ENCODE data around the gene AATK.
"Not testable (repeated sequence)": the region's sequence is repeated elsewhere in the genome, so short reads cannot be mapped to it uniquely, and the experiment has no call there.

Gene AATK

GRCh38 chr17:81159611-81160265 lies 6.3 kb downstream of the AATK start:
- no peak for DNase-seq

GRCh38 chr17:81158688-81159590 lies 7.1 kb downstream of the AATK start:
- no peak for DNase-seq

DNA sequence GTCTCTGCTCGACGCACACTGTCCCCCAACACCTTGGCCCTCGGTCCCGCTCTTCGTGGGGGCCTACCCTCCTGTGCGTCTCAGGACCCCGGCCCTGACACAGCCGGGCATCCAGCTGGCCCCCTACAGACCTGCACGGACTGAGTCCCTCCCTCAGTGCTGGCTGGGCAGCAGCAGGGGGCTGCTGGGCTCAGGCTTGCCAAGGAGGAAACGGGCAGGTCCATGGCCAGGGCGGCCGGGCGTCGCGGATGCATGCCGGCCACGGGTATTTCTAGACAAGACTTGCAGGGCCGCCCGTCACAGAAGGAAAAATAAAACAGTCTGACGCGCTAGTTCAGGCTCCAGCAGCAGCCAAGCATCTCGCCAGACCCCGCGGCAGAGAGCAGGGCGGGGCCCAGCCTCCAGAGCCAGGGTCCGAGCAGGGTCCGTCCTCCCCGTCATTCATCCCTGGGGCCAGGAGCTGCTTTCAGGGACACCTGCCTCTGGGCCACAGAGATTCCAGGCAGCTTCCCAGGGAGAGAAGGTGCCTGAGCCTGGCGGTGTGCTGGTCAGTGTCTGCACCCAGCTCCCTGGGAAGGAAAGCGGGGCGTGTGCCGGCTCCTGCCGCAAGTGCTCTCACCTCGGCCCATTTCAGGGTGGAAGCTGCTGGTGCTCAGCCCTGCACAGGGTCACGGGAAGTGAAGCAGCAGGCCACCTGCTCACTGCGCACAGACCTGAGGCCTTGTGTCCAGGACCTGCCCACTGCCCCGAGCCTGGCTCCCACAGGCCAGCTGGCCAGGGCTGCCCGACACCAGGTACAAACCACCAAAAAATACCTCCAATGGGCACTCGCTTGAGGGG lies 8.0 kb downstream of the AATK start:
- DNase-seq: no peak

DNA sequence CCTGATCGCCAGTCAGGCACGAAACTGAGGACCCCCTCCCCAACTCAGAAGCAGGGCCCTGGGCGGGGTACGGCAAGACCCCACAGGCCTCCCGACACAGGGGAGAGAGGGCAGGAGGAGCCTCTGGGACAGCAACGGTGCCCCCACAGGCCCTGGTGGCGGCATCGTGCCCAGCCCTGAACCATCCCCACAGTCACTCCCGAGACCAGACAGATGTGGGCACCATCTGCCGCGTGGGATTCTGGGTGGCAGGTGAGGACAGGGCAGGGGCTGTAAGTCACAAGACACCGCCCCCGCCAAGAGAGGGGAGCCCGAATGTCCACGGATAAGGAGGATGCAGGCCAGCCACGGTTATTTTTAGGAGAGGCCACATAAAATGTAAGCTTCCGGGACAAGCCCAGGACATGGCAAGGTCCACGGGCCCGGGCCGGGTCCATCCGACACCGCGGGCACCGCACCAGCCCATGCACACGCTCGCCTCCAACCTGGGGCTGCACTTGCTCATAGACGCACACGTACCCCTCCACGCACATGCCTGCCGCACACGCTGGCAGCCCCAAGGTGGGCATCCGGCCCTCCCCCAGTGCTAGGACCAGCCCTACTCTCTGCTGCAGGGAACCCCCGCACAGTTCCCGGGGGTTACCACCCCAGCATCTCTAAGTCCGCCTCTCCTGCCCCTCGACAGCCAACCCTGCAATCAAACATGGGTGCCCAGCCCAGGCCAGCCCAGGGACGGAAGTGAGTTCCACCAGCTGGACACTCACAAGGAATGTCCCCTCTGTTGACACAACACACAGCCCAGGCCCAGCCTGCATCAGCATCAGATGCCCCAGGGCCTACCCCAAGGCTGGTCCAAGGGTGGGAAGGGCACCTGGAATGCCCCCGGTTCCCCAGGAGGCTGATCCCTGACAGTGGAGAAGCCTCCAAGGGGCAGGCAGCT lies 8.9 kb downstream of the AATK start:
- DNase-seq: no peak

GRCh38 chr17:81154961-81155360 lies 11.1 kb downstream of the AATK start:
- DNase-seq: no peak

- not testable (repeated sequence) for DNase-seq
Measured at GRCh38 chr17:81154016-81154415, 12.0 kb downstream of the AATK start.

DNA sequence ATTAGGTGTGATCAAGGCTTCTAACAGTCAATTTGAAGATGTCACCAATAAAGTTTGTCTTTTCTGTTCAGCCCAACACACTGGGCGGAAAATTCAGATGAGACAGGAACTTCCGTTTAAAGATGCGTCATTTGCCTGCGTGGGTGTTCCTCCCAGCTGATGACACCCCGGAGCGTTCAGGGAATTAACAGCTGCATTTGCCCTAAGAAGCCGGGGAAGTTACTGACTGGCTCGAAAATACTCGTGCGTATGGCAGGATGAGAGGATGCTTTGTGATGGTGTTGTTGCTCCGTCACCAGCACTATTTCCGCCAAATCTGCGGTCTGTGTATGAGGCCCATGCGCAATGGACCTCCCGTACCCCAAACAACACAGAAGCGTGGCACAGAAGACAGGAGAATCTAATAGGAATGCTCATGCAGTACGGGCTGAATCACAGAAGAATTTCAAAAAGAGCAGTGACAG lies 12.6 kb downstream of the AATK start:
- DNase-seq: no peak

DNA sequence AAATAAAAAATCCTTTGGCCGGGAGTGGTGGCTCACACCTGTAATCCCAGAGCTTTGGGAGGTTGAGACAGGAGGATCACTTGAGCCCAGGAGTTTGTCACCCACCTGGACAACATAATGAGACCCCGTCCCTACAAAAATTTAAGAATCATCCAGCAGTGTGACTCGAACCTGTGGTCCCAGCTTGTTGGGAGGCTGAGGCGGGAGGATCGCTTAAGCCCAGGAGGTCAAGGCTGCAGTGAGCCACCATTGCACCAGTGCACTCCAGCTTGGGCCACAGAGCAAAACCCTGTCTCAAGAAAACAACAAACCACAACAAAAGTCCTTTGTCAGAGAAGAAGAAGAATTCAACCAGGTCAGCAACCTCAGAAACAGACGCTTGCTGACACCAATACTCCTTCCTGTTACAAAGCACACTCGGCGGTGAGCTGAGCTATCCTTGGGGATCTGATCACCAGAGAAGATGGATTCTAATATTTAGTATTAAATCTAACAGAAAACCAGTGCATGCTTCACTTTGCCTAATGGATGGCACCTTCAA lies 13.7 kb downstream of the AATK start:
- DNase-seq: no peak

DNA sequence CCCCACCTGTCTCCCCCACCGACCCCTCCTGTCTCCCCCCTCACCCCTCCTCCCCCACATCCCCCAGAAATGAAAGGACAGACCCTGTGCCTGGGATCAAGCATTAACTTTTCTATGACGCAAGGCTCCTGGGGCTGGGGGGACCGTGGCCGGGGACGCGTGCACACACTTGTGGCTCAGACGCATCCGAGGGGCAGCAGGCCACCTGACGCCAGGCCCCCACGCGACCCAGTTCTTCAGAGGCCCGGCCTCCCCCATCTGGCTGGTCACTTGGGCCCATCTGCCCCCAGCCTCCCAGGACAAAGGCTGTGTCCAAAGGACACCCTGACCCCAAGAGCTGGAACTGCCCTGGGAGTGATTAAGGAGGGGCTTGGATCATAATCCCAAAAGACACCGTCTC lies 14.7 kb downstream of the AATK start:
- DNase-seq: no peak

DNA sequence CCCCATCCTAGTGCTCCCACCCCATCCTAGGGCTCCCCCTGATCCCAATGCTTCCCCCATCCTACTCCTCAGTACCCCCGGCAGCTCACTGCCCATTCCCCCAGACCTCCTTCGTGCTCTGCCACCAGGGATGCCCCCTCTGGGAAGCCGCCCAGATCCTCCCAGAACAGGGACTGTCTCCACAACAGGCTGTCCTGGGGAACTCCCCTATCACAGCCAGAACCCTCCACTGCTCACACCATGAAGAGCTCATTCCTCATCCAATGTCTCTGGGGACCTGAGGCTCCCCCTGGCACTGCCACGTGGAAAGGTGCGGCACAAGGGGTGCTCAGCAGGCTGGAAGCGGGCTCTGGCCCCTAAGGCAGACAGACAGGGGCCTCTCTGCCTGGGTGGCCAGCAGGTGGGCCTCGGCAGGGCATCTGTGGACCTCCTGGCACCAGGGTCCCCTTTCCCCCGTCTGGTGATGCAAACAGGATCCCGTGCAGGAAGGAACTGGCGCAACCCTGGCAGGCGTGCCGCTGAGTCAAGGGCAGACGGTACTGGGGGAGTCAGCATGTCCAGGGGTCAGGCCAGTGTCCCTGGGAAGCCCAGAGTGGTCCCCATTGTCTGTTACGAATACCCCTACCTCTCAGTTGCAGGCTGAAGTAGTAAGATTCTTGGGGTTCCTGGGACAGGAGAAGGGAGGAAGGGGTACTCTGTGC lies 15.5 kb downstream of the AATK start:
- no peak for DNase-seq

DNA sequence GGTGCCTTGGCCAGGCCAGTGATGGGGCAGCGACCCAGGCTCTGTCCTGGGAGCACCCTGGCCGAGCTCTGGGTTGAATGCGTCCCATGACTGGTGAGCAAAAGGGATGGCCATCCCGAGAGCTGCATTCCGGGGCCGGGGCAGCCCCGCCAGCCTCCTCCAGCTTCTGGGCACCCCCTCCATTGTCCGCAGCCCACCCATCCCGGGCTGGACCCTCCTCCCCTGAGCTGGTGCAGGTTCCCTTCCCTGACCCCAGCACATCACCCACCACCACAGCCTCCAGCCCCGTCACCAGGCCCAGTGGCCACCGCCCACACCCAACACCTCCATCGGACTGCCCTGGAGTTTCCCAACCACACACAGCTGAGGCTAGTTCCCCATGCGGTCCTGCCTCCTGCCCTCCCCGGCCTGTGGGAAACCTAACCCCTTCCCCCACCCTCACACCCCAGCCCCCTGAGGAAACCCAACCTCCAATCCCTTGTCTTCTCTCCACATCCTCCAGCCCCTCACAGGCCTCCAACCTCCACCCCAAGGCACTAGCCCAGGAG lies 17.0 kb downstream of the AATK start:
- no peak for DNase-seq

GRCh38 chr17:81148571-81148970 lies 17.4 kb downstream of the AATK start:
- no peak for DNase-seq

DNA sequence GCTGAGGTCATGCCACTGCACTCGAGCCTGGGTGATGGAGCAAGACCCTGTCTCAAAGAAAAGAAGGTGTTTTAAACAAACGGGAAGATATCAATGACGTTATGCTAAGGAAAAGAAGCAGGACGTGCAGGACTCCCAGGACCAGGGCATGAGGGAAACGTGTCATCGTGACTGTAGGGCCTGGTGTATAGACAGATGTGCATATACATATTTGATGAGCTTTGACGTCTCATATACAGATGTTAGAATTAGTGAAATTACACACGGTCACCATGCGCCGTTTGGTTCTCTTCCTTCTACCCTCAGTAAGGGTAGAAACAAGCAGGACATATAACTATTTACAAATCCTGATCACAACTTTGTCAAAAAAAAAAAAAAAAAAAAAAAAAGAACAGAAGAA lies 18.3 kb downstream of the AATK start:
- DNase-seq: no peak

GRCh38 chr17:81146208-81146607 lies 19.8 kb downstream of the AATK start:
- DNase-seq: not testable (repeated sequence)

DNA sequence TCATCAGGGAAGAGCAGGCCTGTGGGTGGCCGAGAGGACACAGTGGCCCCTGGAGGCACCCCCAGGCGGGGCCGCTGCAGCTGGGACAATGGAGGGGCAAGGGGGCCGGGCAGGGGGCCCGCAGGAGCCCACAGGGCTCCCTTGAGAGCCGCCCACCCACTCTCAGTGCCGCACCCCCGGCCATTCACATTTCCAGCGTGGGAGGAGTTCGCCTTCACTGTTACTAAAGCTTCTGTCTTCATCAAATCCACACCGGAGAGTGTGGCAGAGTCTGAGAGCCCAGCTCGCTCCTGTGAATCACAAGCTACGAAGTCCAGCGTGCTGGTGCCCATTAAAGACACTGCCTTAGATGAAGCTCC lies 21.6 kb downstream of the AATK start:
- DNase-seq: no peak

DNA sequence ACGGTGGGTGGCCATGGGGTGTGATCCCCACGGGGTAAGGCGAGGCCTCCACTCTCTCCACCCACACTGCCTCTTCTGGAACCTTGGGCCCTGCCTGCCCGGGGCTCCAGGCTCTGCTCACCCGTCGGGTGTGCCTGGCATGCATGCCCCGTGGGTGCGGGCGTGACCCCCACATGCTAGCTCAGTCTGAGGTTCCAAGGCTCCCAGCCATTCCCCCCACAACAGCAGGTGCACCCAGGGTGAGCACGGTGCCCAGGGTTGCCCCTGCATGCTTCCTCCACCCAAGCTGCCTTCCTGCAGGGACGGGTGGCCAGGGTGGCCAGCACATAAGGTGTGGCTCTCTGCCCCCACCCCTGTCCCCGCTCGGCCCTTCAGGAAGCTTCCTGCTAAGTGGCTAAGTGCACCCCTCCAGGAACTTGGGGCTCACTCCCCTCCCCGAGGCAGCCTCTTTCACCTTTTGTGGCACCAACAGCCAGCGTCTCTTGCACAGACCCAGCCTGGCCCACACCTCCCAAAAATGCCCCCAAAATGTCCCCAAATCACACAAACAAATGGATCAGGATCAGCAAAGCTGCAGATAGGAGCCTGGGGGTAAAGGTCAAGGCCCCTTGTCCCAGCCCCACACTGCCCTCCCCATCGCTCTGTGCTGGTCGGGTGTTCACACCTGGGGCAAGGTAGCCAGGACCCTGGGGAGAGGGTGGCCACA lies 22.2 kb downstream of the AATK start:
- DNase-seq: no peak

DNA sequence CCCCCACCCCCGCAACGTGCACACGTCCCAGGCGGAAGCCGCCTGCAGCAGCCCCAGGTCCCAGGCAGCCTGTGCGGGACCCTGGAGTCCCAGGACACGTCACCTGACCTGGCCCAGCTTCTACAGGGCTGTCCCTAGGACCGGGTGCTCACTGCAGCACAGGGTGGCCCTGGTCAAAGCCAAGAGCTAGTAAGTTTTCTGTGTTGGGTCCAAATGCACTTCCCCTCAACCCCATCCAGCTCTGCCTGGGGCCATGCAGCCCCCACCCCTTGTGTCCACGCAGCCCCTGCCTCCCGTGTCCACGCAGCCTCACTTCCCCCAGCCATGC lies 22.9 kb downstream of the AATK start:
- no peak for DNase-seq

DNA sequence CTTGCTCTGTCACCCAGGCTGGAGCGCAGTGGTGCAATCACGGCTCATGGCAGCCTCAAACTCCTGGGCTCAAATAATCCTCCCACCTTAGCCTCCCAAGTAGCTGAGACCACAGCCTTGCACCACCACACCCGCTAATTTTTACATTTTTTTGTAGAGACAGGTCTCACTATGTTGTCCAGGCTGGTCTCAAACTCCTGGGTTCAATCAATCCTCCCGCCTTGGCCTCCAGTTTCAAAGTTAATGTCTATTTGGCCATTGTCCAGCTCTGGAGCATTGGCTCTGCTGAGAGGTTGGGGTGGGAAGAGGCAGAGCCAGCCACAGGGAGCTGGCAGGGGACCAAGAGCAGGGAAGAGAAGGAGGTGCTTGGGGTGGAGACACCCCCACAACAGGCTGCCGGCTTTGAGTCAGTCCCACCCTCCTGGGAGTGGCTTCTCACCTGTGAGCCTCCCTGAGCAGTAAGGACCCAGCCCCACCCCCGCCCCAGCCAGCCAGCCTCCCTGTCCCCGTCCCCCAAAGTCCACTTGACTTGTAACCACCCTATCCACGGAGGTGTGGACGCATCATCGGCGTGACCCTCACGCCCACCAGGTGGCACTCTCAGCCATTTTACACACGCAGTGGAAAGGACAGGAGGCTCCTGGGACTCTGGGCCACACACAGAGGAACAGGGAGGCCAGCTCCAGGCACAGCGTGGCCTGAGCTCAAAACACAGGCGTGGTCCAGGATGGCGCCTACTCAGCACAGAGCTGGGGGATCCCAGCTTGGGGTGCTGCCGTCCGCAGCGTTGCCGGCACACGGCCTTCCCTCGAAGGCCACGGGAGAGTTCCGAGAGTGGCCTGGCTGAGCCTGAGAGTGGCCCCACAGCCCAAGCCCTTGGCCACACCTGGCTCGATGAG lies 23.5 kb downstream of the AATK start:
- DNase-seq: peak in 2 of 4 experiments; percentile 38 to 44

DNA sequence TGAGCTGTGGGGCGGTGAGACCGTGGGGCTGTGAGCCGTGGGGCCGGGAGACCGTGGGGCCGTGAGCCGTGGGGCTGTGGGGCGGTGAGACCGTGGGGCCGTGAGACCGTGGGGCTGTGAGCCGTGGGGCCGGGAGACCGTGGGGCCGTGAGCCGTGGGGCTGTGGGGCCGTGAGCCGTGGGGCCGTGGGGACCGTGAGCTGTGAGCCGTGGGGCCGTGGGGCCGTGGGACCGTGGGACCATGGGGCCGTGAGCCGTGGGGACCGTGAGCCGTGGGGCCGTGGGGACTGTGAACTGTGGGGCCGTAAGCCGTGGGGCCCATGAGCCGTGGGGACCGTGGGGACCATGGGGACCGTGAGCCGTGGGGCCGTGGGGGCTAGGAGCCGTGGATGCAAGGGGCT lies 25.3 kb downstream of the AATK start:
- no peak for DNase-seq

Data from activated CD4-positive, CD25-positive, alpha-beta regulatory T cell (primary cell).